MG63 (cell line): ENCODE measurements around the gene TP73. TPM values are rescaled to one million over a fixed set of nuclear protein-coding genes. Genes with fewer than 3 reads are reported as not detected.

ENCODE experiments used
- DNase-seq: peaks from one replicate; pipeline ENCODE4 v3.0.0-alpha.2; 2020
- H3K27me3 ChIP-seq: fragments of 250-450 bp; sonication (Bioruptor Pico); 2 replicates; pipeline ENCODE4 v1.5.1; 2020; ENCODE audit warnings: mild to moderate bottlenecking, moderate library complexity
- H3K36me3 ChIP-seq: fragments of 250-450 bp; sonication (Bioruptor Pico); 2 replicates; pipeline ENCODE4 v1.5.1; 2020; ENCODE audit warnings: mild to moderate bottlenecking, moderate library complexity
- H3K4me3 ChIP-seq: fragments of 250-450 bp; sonication (Bioruptor Pico); 2 replicates; pipeline ENCODE4 v1.5.1; 2020; ENCODE audit warnings: mild to moderate bottlenecking, moderate library complexity
- H3K9me3 ChIP-seq: fragments of 250-450 bp; sonication (Bioruptor Pico); 2 replicates; pipeline ENCODE4 v1.5.1; 2020; ENCODE audit warnings: mild to moderate bottlenecking, moderate library complexity
- total RNA-seq: library from RNA; depleted of rRNA; stranded (reverse); fragments of >200 nt; shearing (Covaris generic); gene quantifications from 2 replicates; pipeline ENCODE4 v1.2.3, GENCODE V29; 2014; ENCODE audit warnings: low replicate concordance

The TP73 gene
- total RNA-seq, 1 experiment from 2014 or later: 3.1 TPM

DNA sequence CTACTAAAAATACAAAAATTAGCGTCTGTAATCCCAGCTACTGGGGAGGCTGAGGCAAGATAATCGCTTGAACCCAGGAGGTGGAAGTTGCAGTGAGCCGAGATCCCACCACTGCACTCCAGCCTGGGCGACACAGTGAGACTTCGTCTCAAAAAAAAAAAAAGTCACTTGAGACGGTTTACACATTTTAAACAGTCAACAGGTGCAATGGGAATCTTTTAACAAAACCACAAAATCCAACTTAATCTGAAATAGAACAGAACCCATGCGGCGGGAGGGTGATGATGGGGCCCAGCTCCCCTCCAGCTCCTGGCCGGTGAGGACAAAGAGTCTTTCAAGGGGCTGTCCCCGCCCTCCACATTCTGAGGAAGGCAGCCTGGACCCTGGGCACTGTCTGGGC, 48.3 kb downstream of the TP73 start:
- Histone ChIP-seq H3K9me3 (no peaks in the 10 kb centered on the region), H3K4me3 (no peak overlapping the region), H3K36me3 (no peaks in the 10 kb centered on the region), H3K27me3 (no peaks in the 10 kb centered on the region)
- DNase-seq: no peak

DNA sequence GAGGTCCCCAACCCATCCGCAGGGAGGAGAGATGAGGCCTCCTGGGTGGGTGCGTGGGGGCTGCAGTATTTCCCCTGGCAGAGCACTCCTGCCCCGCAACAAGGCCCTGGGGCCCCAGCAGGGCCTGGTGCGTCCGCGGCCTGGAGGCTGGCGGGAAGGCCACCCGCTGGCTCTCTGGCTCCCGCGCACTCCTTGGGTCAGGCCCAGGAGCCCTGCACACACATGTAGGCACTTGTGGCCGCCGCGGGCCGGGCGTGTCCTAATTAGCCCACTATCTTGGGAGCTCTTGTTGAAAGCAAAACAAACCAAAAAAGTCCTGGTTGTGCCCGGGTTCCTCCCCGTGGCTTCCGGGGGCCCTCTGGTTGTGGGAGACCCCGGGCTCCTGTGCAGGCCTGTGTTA, 50.2 kb downstream of the TP73 start:
- Histone ChIP-seq H3K36me3 (no peaks in the 10 kb centered on the region), H3K4me3 (no peak overlapping the region), H3K9me3 (no peaks in the 10 kb centered on the region), H3K27me3 (no peaks in the 10 kb centered on the region)
- DNase-seq: no peak

DNA sequence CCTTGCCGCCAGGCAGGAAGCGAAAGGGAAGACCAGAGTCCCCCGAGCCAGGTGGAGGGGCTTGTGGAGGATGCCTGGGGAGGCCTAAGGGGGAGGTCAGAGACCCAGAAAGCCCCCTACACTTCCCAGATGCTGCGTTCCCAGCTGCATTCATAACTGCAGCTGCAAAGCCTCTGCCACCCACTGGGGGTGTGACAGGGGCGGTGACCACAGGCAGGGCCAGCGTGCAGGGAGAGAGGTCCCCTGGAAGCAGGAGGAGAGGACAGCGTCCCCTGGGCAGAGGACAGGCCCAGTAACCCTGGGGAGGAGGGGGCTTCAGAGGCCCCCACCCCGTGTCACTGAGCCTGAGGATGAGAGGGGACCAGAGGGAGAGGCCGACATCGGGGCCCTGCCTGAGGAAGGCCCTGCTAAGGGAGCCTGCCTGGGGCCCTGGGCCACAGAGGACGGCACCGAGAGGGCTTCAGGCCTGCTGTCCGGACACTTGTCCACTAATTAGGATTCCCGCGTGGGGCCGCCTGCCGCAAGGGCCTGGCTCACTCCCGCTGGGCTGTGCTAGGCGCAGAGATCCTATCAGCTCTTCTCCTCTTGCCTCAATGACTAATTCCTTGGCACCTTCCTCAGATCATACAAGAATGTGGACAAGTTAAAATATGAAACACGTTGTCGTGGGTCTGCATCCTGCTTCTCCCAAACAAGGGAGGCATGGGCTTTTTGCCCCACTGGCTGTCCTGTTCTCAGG, 50.8 kb downstream of the TP73 start:
- Histone ChIP-seq H3K36me3 (no peaks in the 10 kb centered on the region), H3K27me3 (no peaks in the 10 kb centered on the region), H3K9me3 (no peaks in the 10 kb centered on the region), H3K4me3 (no peak overlapping the region)
- DNase-seq: no peak

DNA sequence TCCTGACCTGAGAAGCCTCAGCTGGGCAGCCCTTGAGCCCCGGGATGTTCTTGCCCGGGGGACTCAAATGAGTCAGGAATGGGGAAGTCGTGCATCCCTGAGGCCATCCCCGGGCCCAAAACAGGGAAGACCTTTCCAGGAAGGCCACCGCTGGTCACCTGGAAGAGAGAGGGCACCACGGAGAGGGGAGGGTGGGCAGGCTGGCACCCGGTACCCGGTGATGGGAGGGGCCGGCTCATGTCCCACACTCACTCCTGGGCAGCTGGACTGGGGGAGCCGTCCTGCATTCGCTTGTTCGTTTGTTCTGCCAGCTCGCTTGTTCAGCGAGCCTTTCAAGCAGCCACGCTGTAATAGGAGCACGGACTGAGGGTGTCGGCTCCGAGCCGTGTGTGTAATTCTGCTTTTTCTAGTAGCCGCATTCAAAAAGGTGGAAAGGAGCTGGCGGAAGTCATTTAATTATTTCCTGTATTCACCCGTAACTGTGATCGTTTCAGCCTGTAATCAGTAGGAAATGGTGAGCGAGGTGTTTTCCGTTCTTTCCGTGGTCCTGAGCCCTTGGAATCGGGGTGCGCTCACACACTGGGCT, 51.6 kb downstream of the TP73 start:
- Histone ChIP-seq H3K36me3 (no peaks in the 10 kb centered on the region), H3K27me3 (no peaks in the 10 kb centered on the region), H3K9me3 (no peaks in the 10 kb centered on the region), H3K4me3 (no peak overlapping the region)
- DNase-seq: no peak

DNA sequence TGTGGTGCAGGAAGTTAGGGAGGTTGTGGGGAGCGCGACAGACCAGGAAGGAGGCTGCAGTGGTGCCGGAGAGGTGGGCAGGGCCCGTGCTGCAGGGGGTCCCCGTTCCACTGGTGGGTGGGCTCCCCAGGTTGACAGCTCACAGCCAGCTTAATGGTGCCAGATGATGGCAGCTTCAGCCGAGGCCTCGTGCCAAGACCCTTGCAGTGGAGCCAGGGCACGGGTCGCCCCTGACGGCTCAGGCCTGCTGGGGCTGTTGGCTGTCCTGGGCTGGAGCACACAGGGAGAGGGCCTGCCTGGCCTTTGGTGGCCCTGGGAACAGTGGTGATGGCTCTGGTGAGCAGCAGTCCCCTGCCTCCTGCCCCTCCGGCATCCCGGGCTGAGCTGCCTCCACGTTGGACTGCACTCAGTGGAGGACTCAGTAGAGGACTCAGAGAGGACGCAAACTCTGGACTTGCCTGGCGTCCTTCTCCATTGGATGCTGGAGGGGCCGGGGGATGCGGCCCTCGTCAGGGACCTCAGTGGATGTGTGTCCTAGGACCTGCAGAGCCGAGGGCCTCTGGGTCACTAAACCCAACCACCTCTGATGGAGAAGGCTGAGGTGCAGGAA, 53.1 kb downstream of the TP73 start:
- no peak for DNase-seq
- no peak overlapping the region for H3K4me3 ChIP-seq

DNA sequence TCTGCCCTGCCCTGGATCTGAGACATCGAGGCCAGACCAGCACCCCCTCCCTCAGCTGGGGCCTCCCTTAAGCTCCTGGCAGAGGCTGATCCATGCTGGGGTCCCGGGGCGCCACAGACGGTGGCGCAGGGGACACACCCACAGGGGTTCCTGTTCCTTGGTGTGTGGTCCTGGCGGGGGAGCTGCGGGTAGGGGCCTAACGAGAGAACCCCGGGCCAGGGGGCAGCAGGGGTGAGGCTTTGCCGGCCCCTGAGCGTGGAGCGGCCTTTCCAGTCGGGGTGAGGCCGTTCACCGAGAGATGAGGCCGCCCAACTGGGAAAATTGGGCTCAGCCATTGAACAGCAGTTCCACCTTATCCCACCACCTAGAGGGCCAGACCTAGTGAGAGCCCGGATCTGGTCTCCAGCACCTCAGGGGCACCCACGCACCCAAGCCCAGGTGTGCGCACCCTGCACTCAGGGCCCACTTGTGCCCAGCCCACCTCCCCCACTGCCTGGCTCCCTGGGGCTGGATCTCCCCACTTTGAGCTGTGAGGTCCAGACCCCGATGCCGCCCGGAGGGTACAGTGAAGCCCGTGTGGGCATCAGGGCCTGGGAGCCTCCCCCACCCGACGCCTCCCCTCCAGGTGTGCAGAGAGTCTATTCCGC, 54.5 kb downstream of the TP73 start:
- no peak for DNase-seq
- Histone ChIP-seq H3K36me3 (no peaks in the 10 kb centered on the region), H3K4me3 (no peak overlapping the region), H3K9me3 (no peaks in the 10 kb centered on the region), H3K27me3 (no peaks in the 10 kb centered on the region)

More for the DNA sequence above, 53.1 kb downstream of the TP73 start:
- no peaks in the 10 kb centered on the region for H3K27me3 ChIP-seq
- H3K36me3 ChIP-seq: no peaks in the 10 kb centered on the region
- no peaks in the 10 kb centered on the region for H3K9me3 ChIP-seq

DNA sequence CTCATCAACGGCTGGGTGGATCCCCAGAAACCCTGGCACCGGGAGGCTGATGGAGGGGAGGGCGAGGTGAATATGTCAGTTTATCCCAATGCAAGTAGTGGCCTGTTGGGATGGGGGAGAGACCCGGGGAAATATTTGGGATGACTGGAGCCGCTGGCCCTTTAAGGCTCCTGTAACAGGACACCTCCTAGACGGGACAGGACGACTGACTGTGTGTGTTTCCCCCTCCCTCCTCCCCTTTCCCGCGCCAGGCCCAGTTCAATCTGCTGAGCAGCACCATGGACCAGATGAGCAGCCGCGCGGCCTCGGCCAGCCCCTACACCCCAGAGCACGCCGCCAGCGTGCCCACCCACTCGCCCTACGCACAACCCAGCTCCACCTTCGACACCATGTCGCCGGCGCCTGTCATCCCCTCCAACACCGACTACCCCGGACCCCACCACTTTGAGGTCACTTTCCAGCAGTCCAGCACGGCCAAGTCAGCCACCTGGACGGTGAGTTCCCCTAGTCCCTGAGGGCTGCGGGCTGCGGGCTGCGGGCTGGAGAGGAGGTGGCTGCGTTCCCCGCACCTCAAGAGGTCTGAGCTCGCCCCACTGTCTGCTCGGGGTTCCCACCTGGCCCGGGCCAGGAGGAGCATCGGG, 55.1 kb downstream of the TP73 start:
- DNase-seq: no peak
- Histone ChIP-seq H3K4me3 (no peak overlapping the region), H3K36me3 (no peaks in the 10 kb centered on the region), H3K9me3 (no peaks in the 10 kb centered on the region), H3K27me3 (no peaks in the 10 kb centered on the region)

DNA sequence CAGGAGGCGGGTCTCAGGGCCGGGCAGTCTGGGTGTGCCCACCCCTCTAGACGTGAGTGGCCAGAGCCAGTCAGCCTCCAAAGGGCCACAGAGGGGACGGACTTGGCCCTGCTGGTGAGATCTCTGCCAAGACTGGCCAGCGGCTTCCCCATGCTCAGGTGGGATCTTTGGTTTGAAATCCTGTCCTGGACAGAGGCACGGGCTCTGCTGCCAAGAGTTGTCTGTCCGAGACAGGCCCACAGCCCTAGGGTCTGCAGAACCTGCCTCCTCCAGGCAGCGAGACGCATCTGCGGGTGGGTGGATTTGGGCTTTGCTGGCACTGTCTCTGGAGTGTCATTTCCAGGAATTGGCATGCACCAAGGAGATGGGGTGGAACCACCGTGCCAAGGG, 55.6 kb downstream of the TP73 start:
- Histone ChIP-seq H3K27me3 (no peaks in the 10 kb centered on the region), H3K36me3 (no peaks in the 10 kb centered on the region), H3K9me3 (no peaks in the 10 kb centered on the region), H3K4me3 (no peak overlapping the region)
- DNase-seq: no peak

DNA sequence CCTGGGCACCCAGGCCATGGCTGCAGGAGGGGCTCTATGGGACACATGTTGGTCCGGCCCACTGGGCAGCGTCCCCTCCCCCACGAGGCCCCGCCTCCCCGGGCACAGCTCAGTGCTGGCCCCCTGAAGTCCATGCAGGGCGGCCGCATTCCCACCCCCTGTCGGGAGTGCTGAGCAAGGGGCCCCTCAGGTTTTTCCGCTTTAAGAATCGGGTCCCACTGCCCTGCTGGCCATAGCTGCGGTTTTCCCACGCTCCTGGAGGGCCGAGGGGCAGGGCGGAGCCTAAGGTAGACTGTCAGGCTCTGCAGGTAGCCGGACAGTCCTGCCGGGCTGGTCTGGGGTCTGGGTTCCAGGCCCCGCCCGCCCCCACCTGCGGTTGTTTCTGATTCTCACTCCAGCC, 56.5 kb downstream of the TP73 start:
- no peak for DNase-seq
- H3K9me3 ChIP-seq: no peaks in the 10 kb centered on the region
- H3K36me3 ChIP-seq: no peaks in the 10 kb centered on the region
- H3K27me3 ChIP-seq: no peaks in the 10 kb centered on the region
- H3K4me3 ChIP-seq: no peak overlapping the region

DNA sequence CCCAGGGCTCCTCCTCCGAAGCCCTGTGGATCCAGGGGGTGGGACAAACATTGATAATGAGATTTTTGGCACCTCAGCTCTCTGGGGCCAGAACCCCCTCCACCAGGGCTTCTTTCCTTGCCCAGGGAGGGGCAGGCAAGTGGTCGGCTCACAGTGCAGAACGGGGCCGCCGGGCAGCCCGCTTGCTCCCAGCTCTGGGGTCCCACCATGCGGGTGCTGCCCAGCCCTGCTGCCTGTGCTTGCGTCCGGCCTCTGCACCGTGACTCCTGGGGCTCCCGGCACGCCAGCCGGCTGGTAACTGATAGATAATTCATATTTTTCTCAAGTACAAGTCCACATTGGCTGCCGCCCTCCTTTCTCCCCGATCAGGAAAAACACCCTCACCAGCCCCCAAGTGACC, 57.9 kb downstream of the TP73 start:
- H3K9me3 ChIP-seq: no peaks in the 10 kb centered on the region
- no peak overlapping the region for H3K4me3 ChIP-seq
- no peak for DNase-seq
- H3K27me3 ChIP-seq: no peaks in the 10 kb centered on the region
- no peaks in the 10 kb centered on the region for H3K36me3 ChIP-seq

DNA sequence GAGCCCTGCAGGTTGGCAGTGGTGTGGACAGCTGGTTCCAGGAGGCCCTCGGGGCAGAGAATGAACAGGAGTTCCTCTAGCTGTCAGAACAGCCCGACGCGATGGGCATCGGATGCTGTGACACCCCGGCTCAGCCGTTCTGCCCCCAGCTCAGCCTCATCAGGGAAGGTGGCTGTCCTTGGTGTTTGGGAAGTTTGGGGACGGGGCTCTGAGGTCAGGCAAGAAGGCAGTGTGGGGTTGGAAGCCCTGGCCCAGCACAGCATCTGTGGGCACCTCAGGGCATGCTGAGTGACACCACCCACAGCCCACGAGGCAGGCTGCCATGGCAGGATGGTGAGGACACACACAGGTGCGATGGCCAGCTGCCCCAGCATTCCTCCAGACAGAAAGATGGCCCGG, 59.1 kb downstream of the TP73 start:
- no peak overlapping the region for H3K4me3 ChIP-seq
- no peaks in the 10 kb centered on the region for H3K9me3 ChIP-seq
- no peak for DNase-seq
- H3K27me3 ChIP-seq: no peaks in the 10 kb centered on the region
- H3K36me3 ChIP-seq: no peaks in the 10 kb centered on the region

DNA sequence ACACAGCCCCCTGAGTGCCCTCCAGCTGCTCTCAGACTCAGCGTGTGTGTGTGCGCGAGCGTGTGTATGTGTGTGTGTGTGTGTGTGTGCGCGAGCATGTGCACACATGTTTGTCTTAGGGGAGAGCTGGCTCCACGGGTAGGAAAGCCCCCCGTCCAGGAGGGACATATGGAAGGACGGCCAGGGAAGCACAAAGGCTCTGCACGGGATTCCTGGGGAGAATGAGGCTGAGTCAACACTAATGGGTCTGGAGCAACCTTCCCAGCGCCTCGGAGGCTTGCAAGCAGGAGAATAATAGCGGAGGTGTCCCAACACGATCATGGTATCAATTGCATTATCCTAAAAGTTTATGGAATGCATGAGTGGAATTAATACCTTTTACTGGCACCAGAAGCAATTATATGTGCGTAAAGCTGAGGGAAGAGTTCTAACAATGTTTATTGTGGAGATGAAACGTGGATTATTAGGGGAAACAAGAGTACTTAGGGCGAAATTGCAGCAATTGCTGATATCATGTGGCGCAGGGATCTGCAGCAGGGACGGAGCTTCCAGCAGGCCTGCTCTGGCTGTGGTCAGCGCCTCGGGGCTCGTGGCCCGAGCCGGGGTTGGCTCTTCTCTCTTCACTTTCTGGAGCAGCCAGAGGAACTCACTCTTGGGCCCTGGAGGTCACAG, 59.6 kb downstream of the TP73 start:
- Histone ChIP-seq H3K36me3 (no peaks in the 10 kb centered on the region), H3K9me3 (no peaks in the 10 kb centered on the region), H3K4me3 (no peak overlapping the region), H3K27me3 (no peaks in the 10 kb centered on the region)
- no peak for DNase-seq

DNA sequence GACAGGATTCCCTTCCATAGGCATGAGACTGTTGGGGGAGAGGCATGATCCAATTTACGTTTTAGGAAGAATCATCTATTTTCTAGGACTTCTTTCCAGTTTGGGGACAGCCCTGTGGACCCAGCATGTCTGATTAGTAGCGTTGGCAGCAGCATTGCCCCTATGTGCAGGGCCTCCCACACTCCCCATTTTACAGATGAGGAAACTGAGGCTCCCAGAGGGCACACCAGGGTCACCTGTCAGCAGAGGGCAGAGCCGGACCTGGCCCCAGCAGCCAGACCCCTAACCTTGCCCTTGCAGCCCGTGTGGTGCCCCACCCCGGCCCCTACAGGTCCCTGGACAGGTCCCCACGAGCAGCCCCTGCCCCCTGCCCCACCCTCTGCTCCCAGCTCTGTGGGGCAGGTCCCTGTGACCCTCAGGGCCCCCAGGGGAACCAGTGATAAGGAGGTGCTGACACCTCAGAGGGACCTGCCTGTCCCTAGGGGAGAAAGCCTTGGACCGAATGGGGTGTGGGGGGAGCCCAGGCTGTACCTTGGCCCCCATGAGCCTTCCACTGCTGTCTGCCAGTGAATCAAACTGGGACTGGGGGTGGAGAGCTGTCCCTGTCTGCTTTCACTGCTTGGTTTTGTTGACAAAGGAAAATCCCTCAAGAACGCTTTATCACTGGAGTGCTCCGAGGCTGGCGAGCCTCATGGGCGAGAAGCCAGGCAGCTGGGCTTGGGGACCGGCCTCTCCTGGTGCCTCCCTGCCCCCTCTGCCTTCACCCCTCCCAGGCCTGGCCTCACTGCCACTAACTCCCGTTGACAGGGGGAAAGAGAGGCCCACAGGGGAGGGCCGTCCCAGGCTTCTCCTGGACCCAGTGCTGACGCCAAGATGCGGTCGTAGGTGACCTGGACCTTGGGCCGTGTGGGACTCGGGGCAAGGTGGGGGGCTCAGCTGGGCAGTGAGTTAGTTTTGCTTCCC, 60.5 kb downstream of the TP73 start:
- no peaks in the 10 kb centered on the region for H3K27me3 ChIP-seq
- DNase-seq: no peak
- H3K9me3 ChIP-seq: no peaks in the 10 kb centered on the region
- no peak overlapping the region for H3K4me3 ChIP-seq
- no peaks in the 10 kb centered on the region for H3K36me3 ChIP-seq

DNA sequence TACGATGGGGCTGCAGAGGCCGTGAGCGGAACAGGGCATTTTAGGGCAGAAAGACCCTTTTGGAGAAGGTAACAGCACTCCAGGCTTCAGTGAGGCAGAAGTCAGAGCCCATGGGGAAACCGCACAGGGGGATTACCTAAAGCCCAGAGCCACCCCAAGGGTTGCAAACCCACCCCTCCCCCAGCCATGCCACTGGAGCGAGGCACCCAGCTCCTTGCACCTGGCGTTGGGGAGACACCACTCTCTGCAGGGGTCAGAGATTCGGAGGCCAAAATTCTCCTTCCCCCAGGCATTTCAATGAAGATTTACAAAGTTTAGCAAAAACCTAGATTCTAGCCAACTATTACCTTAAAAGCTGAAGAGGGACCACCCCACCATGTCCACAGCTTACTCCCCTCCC, 61.5 kb downstream of the TP73 start:
- no peaks in the 10 kb centered on the region for H3K36me3 ChIP-seq
- no peaks in the 10 kb centered on the region for H3K9me3 ChIP-seq
- no peak overlapping the region for H3K4me3 ChIP-seq
- no peak for DNase-seq
- no peaks in the 10 kb centered on the region for H3K27me3 ChIP-seq

DNA sequence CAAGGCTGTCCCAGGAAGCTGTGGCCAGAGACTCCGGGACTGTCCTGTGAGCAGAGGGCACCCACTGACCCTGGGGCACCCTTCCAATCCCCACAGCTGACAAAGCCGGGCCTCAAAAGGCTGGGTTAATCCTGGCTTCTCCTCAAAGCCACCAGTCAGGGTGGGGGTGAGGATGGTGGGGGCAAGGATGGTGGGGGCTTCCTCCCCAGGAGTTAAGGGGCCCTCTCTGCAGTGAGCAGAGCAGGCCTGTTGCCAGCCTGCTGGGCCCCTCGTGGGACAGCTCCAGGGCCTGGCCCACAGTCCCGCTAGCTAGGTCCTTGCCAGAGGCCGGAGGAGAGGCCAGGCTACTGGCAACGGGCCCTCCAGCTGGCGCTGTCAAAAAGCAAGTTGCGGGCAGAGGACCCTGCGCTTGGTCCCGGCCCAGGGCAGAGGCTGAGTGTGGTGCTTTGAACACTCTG, 62.0 kb downstream of the TP73 start:
- H3K36me3 ChIP-seq: no peaks in the 10 kb centered on the region
- H3K27me3 ChIP-seq: no peaks in the 10 kb centered on the region
- no peaks in the 10 kb centered on the region for H3K9me3 ChIP-seq
- DNase-seq: no peak
- no peak overlapping the region for H3K4me3 ChIP-seq

DNA sequence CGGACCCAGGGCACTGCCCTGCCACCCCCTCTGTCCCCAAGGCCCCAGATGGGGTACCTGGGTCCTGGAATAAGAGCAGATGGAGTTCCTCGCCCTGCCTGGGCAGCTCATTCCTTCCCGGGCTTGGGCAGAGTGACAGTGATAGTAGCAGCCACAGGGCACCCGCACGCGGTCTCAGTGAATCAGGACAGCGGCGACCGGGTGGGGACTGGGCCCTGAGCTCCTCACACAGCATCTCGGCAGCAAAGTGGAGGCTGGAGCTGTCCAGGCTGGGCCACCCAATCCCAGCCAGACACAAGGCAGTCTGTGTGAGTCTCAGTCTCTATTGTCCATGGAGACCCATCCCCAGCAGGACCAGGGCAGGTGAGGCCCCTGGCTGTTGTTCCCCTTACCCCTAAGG, 62.5 kb downstream of the TP73 start:
- Histone ChIP-seq H3K27me3 (no peaks in the 10 kb centered on the region), H3K9me3 (no peaks in the 10 kb centered on the region), H3K4me3 (no peak overlapping the region), H3K36me3 (no peaks in the 10 kb centered on the region)
- no peak for DNase-seq
